ENCODE data around the gene AGAP9.
"Not testable (repeated sequence)": the region's sequence is repeated elsewhere in the genome, so short reads cannot be mapped to it uniquely, and the experiment has no call there.

DNA sequence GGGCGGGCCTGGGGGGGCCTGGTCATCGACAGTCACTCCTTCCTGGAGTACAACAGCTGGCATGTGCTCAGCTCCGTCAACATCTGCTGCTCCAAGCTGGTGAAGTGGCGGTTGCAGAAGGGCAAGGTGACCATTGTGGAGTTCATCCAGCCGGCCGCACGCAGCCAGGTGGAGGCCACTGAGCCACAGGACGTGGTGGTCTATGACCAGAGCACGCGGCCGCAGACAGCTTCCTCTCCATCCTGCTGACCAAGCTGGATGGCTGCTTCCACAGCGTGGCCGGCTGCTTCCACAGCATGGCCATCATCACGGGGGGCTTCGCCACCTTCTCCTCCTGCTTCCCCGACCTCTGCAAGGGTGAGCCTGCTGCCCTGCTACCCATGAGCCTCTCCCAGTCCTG lies 40.9 kb upstream of the AGAP9 start:
- TF ChIP-seq, protein P1, sequence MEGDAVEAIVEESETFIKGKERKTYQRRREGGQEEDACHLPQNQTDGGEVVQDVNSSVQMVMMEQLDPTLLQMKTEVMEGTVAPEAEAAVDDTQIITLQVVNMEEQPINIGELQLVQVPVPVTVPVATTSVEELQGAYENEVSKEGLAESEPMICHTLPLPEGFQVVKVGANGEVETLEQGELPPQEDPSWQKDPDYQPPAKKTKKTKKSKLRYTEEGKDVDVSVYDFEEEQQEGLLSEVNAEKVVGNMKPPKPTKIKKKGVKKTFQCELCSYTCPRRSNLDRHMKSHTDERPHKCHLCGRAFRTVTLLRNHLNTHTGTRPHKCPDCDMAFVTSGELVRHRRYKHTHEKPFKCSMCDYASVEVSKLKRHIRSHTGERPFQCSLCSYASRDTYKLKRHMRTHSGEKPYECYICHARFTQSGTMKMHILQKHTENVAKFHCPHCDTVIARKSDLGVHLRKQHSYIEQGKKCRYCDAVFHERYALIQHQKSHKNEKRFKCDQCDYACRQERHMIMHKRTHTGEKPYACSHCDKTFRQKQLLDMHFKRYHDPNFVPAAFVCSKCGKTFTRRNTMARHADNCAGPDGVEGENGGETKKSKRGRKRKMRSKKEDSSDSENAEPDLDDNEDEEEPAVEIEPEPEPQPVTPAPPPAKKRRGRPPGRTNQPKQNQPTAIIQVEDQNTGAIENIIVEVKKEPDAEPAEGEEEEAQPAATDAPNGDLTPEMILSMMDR (IDR thresholded peaks at IDR 0.05; ENCODE audit: low read length): not testable (repeated sequence)
- not testable (repeated sequence) for TF ChIP-seq EZH2 (optimal IDR thresholded peaks at IDR 0.05; ENCODE audit: low read depth, low read length); EZH2phosphoT487 (IDR thresholded peaks at IDR 0.05; ENCODE audit: low read length)

Data from MM.1S (cell line).